Mucosa of descending colon (tissue), 3 donors: ENCODE data around the gene TOX2. TPM values are rescaled to one million over a fixed set of nuclear protein-coding genes. Genes with fewer than 3 reads are reported as not detected.

Source experiments
- ATAC-seq: fragments of 200-7000 bp; cut with Tn5 transposase; one replicate; pipeline ENCODE4 v1.9.1; 2020; ENCODE audit warnings: mild to moderate bottlenecking, moderate library complexity
- DNase-seq, 3 donors: peaks; one replicate each; pipeline ENCODE4 v3.0.0-alpha.2; 2020
- H3K36me3 ChIP-seq: fragments of 200-600 bp; one replicate; pipeline ENCODE4 v1.8.0; 2021; ENCODE audit warnings: low read depth, mild to moderate bottlenecking
- H3K4me1 ChIP-seq: fragments of 200-600 bp; one replicate; pipeline ENCODE4 v1.8.0; 2021; ENCODE audit warnings: low read depth, mild to moderate bottlenecking
- H3K4me3 ChIP-seq: fragments of 200-600 bp; one replicate; pipeline ENCODE4 v1.8.0; 2021; ENCODE audit warnings: mild to moderate bottlenecking
- H3K9me3 ChIP-seq: fragments of 200-600 bp; one replicate; pipeline ENCODE4 v1.8.0; 2021; ENCODE audit warnings: mild to moderate bottlenecking
- intact Hi-C, 2 donors: fragments of 100-400 bp; cut with DNase I in 1 of 2; cut with micrococcal nuclease in 1 of 2; formaldehyde crosslinking; loops; one replicate each; pipeline versions ENCODE4 v1.11.0 to v1.11.1; 2022; cut with DNase I, micrococcal nuclease
- total RNA-seq, 3 donors: library from RNA; stranded (reverse); fragmentation: NEBNext Ultra II Directional in 2 of 3; extraction: Animal tissue kit (Norgen Biotek cat#: 25700) in 2 of 3; gene quantifications; one replicate each; pipeline versions ENCODE4 v1.2.1 to v1.2.4, GENCODE V29; 2021 to 2023
- TF ChIP-seq, protein P1 (sequence below): fragments of 200-600 bp; IDR thresholded peaks from one replicate; pipeline ENCODE4 v1.8.0; 2022; ENCODE audit warnings: antibody characterized with exemption, mild to moderate bottlenecking
- donor health status: DM: no; HTN: no; CAD: no; lungs with moderate emphysema.
- donor health status: DM: no; HTN: no; CAD: no.
- donor health status: DM: no; HTN: yes; CAD: no.

The TOX2 gene
- total RNA-seq, 3 donors from 2014 or later = 2.9 to 6.1 (median 5.5) TPM

GRCh38 chr20:44008806-44009678 is 94.4 kb downstream of the TOX2 start:
- ATAC-seq = peak; percentile 87
- Histone ChIP-seq H3K9me3 (no peaks in the 10 kb centered on the region), H3K36me3 (no peaks in the 10 kb centered on the region), H3K4me3 (no peak overlapping the region), H3K4me1 (peaks cover 11% of the 10 kb centered on the region)
- TF ChIP-seq, protein P1, sequence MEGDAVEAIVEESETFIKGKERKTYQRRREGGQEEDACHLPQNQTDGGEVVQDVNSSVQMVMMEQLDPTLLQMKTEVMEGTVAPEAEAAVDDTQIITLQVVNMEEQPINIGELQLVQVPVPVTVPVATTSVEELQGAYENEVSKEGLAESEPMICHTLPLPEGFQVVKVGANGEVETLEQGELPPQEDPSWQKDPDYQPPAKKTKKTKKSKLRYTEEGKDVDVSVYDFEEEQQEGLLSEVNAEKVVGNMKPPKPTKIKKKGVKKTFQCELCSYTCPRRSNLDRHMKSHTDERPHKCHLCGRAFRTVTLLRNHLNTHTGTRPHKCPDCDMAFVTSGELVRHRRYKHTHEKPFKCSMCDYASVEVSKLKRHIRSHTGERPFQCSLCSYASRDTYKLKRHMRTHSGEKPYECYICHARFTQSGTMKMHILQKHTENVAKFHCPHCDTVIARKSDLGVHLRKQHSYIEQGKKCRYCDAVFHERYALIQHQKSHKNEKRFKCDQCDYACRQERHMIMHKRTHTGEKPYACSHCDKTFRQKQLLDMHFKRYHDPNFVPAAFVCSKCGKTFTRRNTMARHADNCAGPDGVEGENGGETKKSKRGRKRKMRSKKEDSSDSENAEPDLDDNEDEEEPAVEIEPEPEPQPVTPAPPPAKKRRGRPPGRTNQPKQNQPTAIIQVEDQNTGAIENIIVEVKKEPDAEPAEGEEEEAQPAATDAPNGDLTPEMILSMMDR = no peak
- intact Hi-C loops = no loop called here
- no peak for DNase-seq

DNA sequence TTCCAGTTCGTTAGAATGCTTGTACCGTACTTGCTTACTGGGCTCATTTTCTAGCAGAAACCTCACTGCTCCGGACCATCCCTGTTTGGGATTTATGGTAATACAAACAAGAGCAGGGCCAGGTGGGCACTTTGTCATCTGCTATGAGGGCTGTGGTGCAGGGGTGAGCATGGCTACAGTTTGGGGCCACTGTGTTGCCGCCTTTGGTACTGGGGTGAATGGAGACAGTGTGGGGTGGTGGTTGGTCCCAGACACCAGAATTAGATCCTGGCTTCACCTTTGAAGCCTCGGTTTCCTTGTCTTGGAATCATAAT is 95.0 kb downstream of the TOX2 start:
- intact Hi-C loops = no loop called here
- Histone ChIP-seq H3K9me3 (no peaks in the 10 kb centered on the region), H3K4me3 (no peak overlapping the region), H3K36me3 (no peaks in the 10 kb centered on the region), H3K4me1 (peaks cover 11% of the 10 kb centered on the region)
- TF ChIP-seq, protein P1 = no peak
- ATAC-seq (no peak), DNase-seq (no peak)

DNA sequence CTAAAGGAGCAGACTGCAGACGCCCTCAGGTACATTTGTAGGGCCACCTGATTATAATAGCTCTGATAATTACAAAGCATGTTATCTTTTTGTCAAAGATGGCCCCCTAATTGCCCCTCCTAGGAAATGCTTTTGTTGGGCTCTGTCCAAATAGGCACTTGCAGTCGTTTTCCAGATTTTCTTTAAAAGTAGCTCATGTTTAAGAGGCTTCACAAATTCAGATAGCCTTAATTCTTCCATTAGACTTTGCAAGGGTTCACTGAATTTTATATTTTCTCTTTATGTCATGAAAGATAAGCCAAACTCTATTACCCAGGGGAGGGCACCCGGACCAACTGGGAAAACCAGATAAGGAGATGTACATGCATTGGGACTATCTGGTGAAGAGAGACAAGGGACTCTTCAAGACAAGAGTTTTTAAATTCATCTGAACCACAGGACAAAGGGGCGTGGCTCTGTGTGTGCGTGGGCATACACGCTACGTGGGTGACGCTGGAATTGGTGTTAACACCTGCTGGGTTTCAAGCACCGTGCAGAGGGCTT is 95.6 kb downstream of the TOX2 start:
- intact Hi-C loops = no loop called here
- Histone ChIP-seq H3K9me3 (no peaks in the 10 kb centered on the region), H3K36me3 (no peaks in the 10 kb centered on the region), H3K4me1 (peaks cover 11% of the 10 kb centered on the region), H3K4me3 (no peak overlapping the region)
- no peak for DNase-seq
- peak; percentile 8 for ATAC-seq
- TF ChIP-seq, protein P1 = no peak

GRCh38 chr20:44011251-44011940 is 96.7 kb downstream of the TOX2 start:
- TF ChIP-seq, protein P1 = no peak
- no peaks in the 10 kb centered on the region for H3K9me3 ChIP-seq
- DNase-seq = no peak
- intact Hi-C loops = no loop called here
- peaks cover 23% of the 10 kb centered on the region for H3K4me1 ChIP-seq
- H3K36me3 ChIP-seq = no peaks in the 10 kb centered on the region
- H3K4me3 ChIP-seq = no peak overlapping the region
- ATAC-seq = no peak

DNA sequence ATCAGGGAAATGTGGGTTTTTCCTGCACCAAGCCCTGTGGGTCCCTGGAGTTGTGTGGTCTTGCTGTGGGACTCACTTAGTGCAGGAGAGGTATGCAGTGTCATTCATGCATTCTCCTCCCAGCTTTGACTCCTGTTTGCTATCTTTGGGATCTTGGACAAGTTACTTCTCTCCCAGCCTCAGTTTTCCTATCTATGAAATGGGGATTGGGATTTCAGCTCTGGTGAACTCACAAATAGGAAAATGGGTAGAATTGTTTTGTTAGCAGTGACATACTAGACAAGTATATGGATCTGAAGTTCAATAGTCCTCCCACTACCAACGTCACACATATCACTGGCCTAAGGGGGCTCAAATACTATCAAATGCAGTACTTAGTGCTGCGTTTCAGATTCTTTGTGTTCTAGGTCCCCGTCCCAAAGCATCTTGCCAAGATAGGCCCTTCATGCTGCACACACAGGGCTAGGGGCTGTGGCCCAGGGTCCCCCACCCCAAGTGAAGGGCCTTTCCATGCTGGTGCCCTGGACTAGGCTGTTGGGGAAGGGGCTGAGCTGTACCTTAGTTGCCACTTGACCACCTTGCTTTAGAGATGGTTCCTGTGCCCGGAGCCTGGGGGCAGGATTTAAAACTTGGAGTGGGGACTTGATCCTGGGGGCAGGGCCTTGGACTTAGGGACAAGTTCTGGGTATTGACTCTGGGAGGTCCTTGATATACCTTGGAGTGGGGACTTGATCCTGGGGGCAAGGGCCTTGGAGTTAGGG is 98.0 kb downstream of the TOX2 start:
- ATAC-seq = no peak
- H3K9me3 ChIP-seq = no peaks in the 10 kb centered on the region
- no peak for DNase-seq
- H3K4me3 ChIP-seq = no peak overlapping the region
- no peaks in the 10 kb centered on the region for H3K36me3 ChIP-seq
- TF ChIP-seq, protein P1 = no peak
- intact Hi-C loops = no loop called here
- peaks cover 35% of the 10 kb centered on the region for H3K4me1 ChIP-seq
